ENCODE results near the gene NINJ2. TPM values are rescaled to one million over a fixed set of nuclear protein-coding genes. Genes with fewer than 3 reads are reported as not detected.

Gene NINJ2
- total RNA-seq, 1 experiment from 2014 or later, result 0.24 TPM

DNA sequence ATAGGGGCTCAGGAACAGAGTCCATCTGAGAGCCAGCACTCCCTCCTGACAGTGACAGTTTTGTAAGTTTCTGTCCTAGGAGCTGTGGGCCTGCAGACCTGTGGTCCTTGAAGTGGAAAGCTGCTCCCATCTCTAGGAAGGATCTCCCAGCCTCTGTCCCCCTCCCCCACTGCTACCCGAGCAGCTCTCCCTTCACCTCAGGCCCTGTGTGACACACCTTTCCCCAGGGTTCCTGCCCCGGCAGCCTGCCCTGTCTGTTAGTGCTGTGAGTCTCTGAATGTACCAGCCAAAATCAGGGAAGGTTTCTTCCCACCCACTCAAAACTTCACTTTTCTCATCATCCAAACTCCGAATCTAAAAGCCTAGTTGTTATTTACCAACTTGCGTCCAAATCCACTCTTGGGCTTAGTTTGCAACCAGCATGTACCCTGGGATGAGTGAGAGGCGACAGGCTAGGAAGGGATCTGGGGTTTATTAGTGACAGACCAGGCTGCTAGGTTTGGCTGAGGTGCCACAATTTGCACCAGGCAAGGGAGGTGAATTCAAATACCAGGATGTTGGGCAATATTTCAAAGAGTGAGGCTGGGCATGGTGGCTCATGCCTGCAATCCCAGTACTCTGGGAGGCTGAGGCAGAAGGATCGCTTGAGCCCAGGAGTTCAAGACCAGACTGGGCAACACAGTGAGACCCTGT, 39.9 kb downstream of the NINJ2 start:
- H3K4me2 ChIP-seq (ENCODE audit: insufficient read depth, insufficient read length, low read length), result no peak overlapping the region
- Mint-ChIP-seq H3K27me3 (ENCODE audit: low read depth) (peaks cover 27% of the 10 kb centered on the region), H3K4me1 (peaks cover 22 to 23% of the 10 kb centered on the region in 2 experiments), H3K36me3 (ENCODE audit: insufficient read depth in 1 of 3, low read depth in 3 of 3) (no peaks in the 10 kb centered on the region), H3K9me3 (no peaks in the 10 kb centered on the region; a peak in 1 of 5 replicates), H3K4me3 (no peak overlapping the region; a peak in 1 of 5 replicates), H3K27ac (no peak overlapping the region; a peak in 2 of 7 replicates)
- no peaks in the 10 kb centered on the region; the same call in 1 of the 2 replicates for H3K27me3 ChIP-seq (ENCODE audit: insufficient read depth, low read length)
- H2BK5ac ChIP-seq (ENCODE audit: insufficient read length, low read length), result no peak overlapping the region
- no peak overlapping the region for H2BK12ac ChIP-seq (ENCODE audit: insufficient read length, low read depth, low read length)
- no peak overlapping the region for H3K27ac ChIP-seq (ENCODE audit: insufficient read length, low read depth, low read length)
- no peak for DNase-seq
- H3K14ac ChIP-seq (ENCODE audit: insufficient read depth, low read length), result no peak overlapping the region
- no peak overlapping the region for H3K56ac ChIP-seq (ENCODE audit: insufficient read length, low read depth, low read length)
- no peak overlapping the region for H3K9ac ChIP-seq (ENCODE audit: extremely low read depth, insufficient read length, low read length)
- no peak overlapping the region for H3K4ac ChIP-seq (ENCODE audit: low read depth, low read length)
- WGBS (ENCODE audit: extremely low coverage, insufficient read length, low lambda C conversion rate), result no CpG with 5 or more reads among the region's 6 CpGs
- no peaks in the 10 kb centered on the region for H4K20me1 ChIP-seq (ENCODE audit: control insufficient read depth, insufficient read depth, insufficient read length)
- H3K79me1 ChIP-seq (ENCODE audit: insufficient read depth, low read depth, low read length, poor library complexity, severe bottlenecking), result no peaks in the 10 kb centered on the region
- H2BK20ac ChIP-seq (ENCODE audit: low read depth, low read length, poor library complexity, severe bottlenecking), result no peak overlapping the region
- H4K5ac ChIP-seq (ENCODE audit: insufficient read length, low read depth, low read length), result no peak overlapping the region
- H2AFZ ChIP-seq (ENCODE audit: low read length), result no peak overlapping the region
- no peak overlapping the region for H4K91ac ChIP-seq (ENCODE audit: insufficient read length, low read depth, low read length)
- H2BK120ac ChIP-seq (ENCODE audit: low read depth, low read length, poor library complexity, severe bottlenecking), result no peak overlapping the region
- H4K8ac ChIP-seq (replicated peaks; ENCODE audit: insufficient read length, low read depth, low read length), result no peak overlapping the region
- H2AK5ac ChIP-seq (ENCODE audit: insufficient read length, low read length), result no peak overlapping the region
- no peaks in the 10 kb centered on the region for H3K79me2 ChIP-seq (ENCODE audit: insufficient read depth, low read length)
- H3K9me3 ChIP-seq (ENCODE audit: control insufficient read depth, low read depth, low read length), result no peaks in the 10 kb centered on the region
- H3K18ac ChIP-seq (ENCODE audit: insufficient read length, low read depth, low read length), result no peak overlapping the region
- no peaks in the 10 kb centered on the region for H3K23me2 ChIP-seq (ENCODE audit: insufficient read length, low read depth, low read length, poor library complexity, severe bottlenecking)
- no peak overlapping the region for H2BK15ac ChIP-seq (ENCODE audit: low read depth, low read length)
- H3T11ph ChIP-seq (ENCODE audit: low read length), result no peak overlapping the region
- TF ChIP-seq, protein P1, sequence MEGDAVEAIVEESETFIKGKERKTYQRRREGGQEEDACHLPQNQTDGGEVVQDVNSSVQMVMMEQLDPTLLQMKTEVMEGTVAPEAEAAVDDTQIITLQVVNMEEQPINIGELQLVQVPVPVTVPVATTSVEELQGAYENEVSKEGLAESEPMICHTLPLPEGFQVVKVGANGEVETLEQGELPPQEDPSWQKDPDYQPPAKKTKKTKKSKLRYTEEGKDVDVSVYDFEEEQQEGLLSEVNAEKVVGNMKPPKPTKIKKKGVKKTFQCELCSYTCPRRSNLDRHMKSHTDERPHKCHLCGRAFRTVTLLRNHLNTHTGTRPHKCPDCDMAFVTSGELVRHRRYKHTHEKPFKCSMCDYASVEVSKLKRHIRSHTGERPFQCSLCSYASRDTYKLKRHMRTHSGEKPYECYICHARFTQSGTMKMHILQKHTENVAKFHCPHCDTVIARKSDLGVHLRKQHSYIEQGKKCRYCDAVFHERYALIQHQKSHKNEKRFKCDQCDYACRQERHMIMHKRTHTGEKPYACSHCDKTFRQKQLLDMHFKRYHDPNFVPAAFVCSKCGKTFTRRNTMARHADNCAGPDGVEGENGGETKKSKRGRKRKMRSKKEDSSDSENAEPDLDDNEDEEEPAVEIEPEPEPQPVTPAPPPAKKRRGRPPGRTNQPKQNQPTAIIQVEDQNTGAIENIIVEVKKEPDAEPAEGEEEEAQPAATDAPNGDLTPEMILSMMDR (conservative IDR thresholded peaks at IDR 0.05), result no peak
- H3K4me1 ChIP-seq (ENCODE audit: insufficient read depth, low read length), result peaks cover 5% of the 10 kb centered on the region; the same call in 1 of the 2 replicates
- H3K23ac ChIP-seq (ENCODE audit: insufficient read length, low read depth, low read length), result no peak overlapping the region

Data from H9 (cell line).